PC-3 (cell line): Measurements from ENCODE around the gene CALR3. TPM values are rescaled to one million over a fixed set of nuclear protein-coding genes. Genes with fewer than 3 reads are reported as not detected.
A peak's percentile ranks its signal among the peaks of the same experiment; 100 is the strongest.

Experiments
- ATAC-seq: fragments of 200-7000 bp; cut with Tn5 transposase; 2 replicates; pipeline ENCODE4 v1.9.1; 2020; ENCODE audit warnings: mild to moderate bottlenecking, moderate library complexity
- BruUV-seq: library from RNA; stranded (reverse); fragments of 400-500 nt; replicated peaks from 2 replicates; lab custom pipeline; 2021; lab: Mats Ljungman, UMichigan
- CTCF ChIA-PET: fragments of 300-600 bp; sonication (Branson Sonifier 250); formaldehyde crosslinking; loops from one replicate; lab custom pipeline; 2022; ENCODE audit warnings: antibody characterized with exemption; lab: Charles Lee
- POLR2A ChIA-PET: fragments of 300-600 bp; sonication (Branson Sonifier 250); formaldehyde crosslinking; loops from one replicate; lab custom pipeline; 2022; ENCODE audit warnings: antibody characterized with exemption; ENCODE audit not compliant: unreplicated experiment; lab: Charles Lee
- DNase-seq: peaks from one replicate; pipeline ENCODE4 v3.0.0-alpha.2; 2015
- H2AFZ ChIP-seq: fragments of 300-600 bp; sonication (generic); 2 replicates; pipeline ENCODE4 v1.6.0; 2016; ENCODE audit warnings: antibody characterized with exemption, low read length
- H3F3A ChIP-seq: fragments of 300-600 bp; sonication (generic); one replicate; pipeline ENCODE4 v1.6.0; 2017; ENCODE audit warnings: antibody characterized with exemption, low read length, control low read depth, mild to moderate bottlenecking; ENCODE audit not compliant: unreplicated experiment
- H3K27ac ChIP-seq: fragments of 300-600 bp; sonication (generic); 2 replicates; pipeline ENCODE4 v1.5.1; 2016; ENCODE audit warnings: mild to moderate bottlenecking, low read length
- H3K27me3 ChIP-seq: fragments of 300-600 bp; sonication (generic); 2 replicates; pipeline ENCODE4 v1.6.1; 2016; ENCODE audit warnings: low read length, mixed read lengths
- H3K36me3 ChIP-seq: fragments of 300-600 bp; sonication (generic); 2 replicates; pipeline ENCODE4 v1.6.1; 2016; ENCODE audit warnings: low read depth, mixed run types, low read length, mixed read lengths
- H3K4me1 ChIP-seq: fragments of 300-600 bp; sonication (generic); 2 replicates; pipeline ENCODE4 v1.5.1; 2016; ENCODE audit warnings: low read length; ENCODE audit not compliant: insufficient read depth
- H3K4me2 ChIP-seq: fragments of 300-600 bp; sonication (generic); 2 replicates; pipeline ENCODE4 v1.6.0; 2016; ENCODE audit warnings: low read length
- H3K4me3 ChIP-seq: fragments of 300-600 bp; sonication (generic); 2 replicates; pipeline ENCODE4 v1.5.1; 2016; ENCODE audit warnings: mild to moderate bottlenecking, low read length, mixed read lengths
- H3K79me2 ChIP-seq: fragments of 300-600 bp; sonication (generic); 2 replicates; pipeline ENCODE4 v1.6.1; 2017; ENCODE audit warnings: low read length, mixed read lengths
- H3K9ac ChIP-seq: fragments of 300-600 bp; sonication (generic); 2 replicates; pipeline ENCODE4 v1.6.0; 2016; ENCODE audit warnings: mild to moderate bottlenecking, low read length
- H3K9me2 ChIP-seq: fragments of 300-600 bp; sonication (generic); replicated peaks from 2 replicates; pipeline ENCODE4 v1.6.1; 2016; ENCODE audit warnings: mixed run types, low read length, mixed read lengths
- H3K9me3 ChIP-seq: fragments of 300-600 bp; sonication (generic); 2 replicates; pipeline ENCODE4 v1.6.1; 2016; ENCODE audit warnings: low read length, mixed read lengths
- H4K20me1 ChIP-seq: fragments of 300-600 bp; sonication (generic); 2 replicates; pipeline ENCODE4 v1.6.1; 2016; ENCODE audit warnings: low read length, mixed read lengths
- CTCF ChIP-seq: fragments of 300-600 bp; sonication (generic); conservative IDR thresholded peaks from 2 replicates; pipeline ENCODE4 v1.5.1; 2017; ENCODE audit warnings: antibody characterized with exemption, low read depth, mild to moderate bottlenecking, low read length
- EZH2 ChIP-seq: fragments of 300-600 bp; sonication (generic); IDR thresholded peaks from one replicate; pipeline ENCODE4 v1.6.1; 2017; ENCODE audit warnings: antibody characterized with exemption, mild to moderate bottlenecking, low read length; ENCODE audit not compliant: unreplicated experiment
- EZH2phosphoT487 ChIP-seq: fragments of 300-600 bp; sonication (generic); IDR thresholded peaks from 2 replicates; pipeline ENCODE4 v1.6.1; 2018; ENCODE audit warnings: mild to moderate bottlenecking, antibody characterized with exemption, low read length, borderline replicate concordance
- intact Hi-C: fragments of 100-400 bp; cut with micrococcal nuclease; formaldehyde crosslinking; loops from 2 replicates; pipeline ENCODE4 v1.9.0; 2023
- total RNA-seq: library from RNA; depleted of rRNA; stranded (reverse); fragments of >200 nt; gene quantifications from 2 replicates; pipeline ENCODE4 v1.2.3, GENCODE V29; 2014

The CALR3 gene
- total RNA-seq, 1 experiment from 2014 or later: 0.47 TPM

- Histone ChIP-seq H3K4me3 (no peak overlapping the region), H3F3A (peaks cover 4% of the 10 kb centered on the region), H3K9me3 (no peaks in the 10 kb centered on the region), H3K27ac (no peak overlapping the region), H3K27me3 (no peaks in the 10 kb centered on the region), H3K36me3 (peaks cover 52% of the 10 kb centered on the region), H3K4me1 (no peaks in the 10 kb centered on the region), H3K9ac (no peak overlapping the region), H3K79me2 (no peaks in the 10 kb centered on the region), H3K4me2 (no peak overlapping the region), H3K9me2 (no peaks in the 10 kb centered on the region), H2AFZ (no peak overlapping the region), H4K20me1 (peaks cover 8% of the 10 kb centered on the region; the same call in 1 of the 2 replicates)
- intact Hi-C loops: no loop called here
- CTCF ChIA-PET: no interaction called here
- BruUV-seq: no TSS peak
- ATAC-seq (no peak), DNase-seq (no peak)
- TF ChIP-seq CTCF (peak; percentile 36), EZH2phosphoT487 (no peak)
- POLR2A ChIA-PET: no interaction called here
Observed at GRCh38 chr19:16518483-16519229, 22.7 kb upstream of the CALR3 start.

GRCh38 chr19:16518061-16518460 lies 22.1 kb upstream of the CALR3 start:
- no peak for TF ChIP-seq EZH2
- no peak for TF ChIP-seq CTCF
- no peak for TF ChIP-seq EZH2phosphoT487
- CTCF ChIA-PET: no interaction called here

DNA sequence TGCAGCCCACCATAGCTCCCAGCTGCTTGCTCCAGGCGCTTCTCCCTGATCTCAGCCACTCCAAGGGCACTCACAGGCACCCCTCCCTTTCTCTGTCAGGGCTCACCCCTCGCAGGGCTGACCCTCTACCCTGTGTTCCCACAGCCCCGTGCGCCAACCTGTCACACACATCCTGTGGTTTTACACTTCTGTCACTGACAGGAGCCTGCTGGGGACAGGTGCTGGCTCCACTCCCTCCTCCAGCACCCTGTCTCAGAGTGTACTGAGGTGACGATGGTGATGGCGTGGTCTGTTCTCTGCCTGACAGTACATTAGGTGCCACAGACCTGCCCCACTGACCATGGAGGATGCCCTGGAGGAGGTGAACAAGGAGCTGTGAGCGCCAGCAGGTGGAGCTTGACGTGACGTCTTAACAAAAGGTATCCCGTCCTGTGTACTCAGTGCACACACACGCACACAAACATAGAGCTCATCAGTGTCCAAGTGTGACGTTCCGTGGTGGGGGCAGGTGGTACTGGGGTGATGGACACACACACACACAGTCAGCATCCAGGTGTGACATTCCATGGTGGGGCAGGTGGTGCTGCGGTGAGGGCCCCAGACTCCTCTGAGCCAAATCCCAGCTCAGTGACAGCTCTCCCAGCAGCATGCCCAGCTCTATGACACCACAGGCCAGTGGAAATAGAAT lies 21.1 kb upstream of the CALR3 start:
- Histone ChIP-seq H3K4me3 (no peak overlapping the region), H3K4me2 (no peak overlapping the region), H3F3A (peaks cover 4% of the 10 kb centered on the region), H3K4me1 (no peaks in the 10 kb centered on the region), H3K36me3 (peaks cover 39% of the 10 kb centered on the region), H3K9me2 (no peaks in the 10 kb centered on the region), H3K27me3 (no peaks in the 10 kb centered on the region), H3K79me2 (no peaks in the 10 kb centered on the region), H2AFZ (no peak overlapping the region), H3K27ac (no peak overlapping the region), H3K9me3 (no peaks in the 10 kb centered on the region), H3K9ac (no peak overlapping the region), H4K20me1 (peaks cover 8% of the 10 kb centered on the region; the same call in 1 of the 2 replicates)
- CTCF ChIA-PET: no interaction called here
- TF ChIP-seq EZH2phosphoT487 (no peak), EZH2 (no peak), CTCF (no peak)
- ATAC-seq (peak; percentile 23), DNase-seq (no peak)
- POLR2A ChIA-PET: no interaction called here
- intact Hi-C loops: no loop called here
- BruUV-seq: no TSS peak

More at GRCh38 chr19:16518061-16518460, 22.1 kb upstream of the CALR3 start:
- H3K27me3 ChIP-seq: no peaks in the 10 kb centered on the region
- peaks cover 4% of the 10 kb centered on the region for H3F3A ChIP-seq
- H2AFZ ChIP-seq: no peak overlapping the region
- no peaks in the 10 kb centered on the region for H3K9me2 ChIP-seq
- peaks cover 46% of the 10 kb centered on the region for H3K36me3 ChIP-seq
- BruUV-seq: TSS peak; percentile 63
- H3K4me3 ChIP-seq: no peak overlapping the region
- no peak overlapping the region for H3K9ac ChIP-seq
- H3K79me2 ChIP-seq: no peaks in the 10 kb centered on the region
- H3K9me3 ChIP-seq: no peaks in the 10 kb centered on the region
- H3K4me1 ChIP-seq: no peaks in the 10 kb centered on the region
- no peak overlapping the region for H3K27ac ChIP-seq
- DNase-seq (no peak), ATAC-seq (no peak)
- H4K20me1 ChIP-seq: peaks cover 8% of the 10 kb centered on the region; the same call in 1 of the 2 replicates
- H3K4me2 ChIP-seq: no peak overlapping the region
- POLR2A ChIA-PET: no interaction called here
- intact Hi-C loops: no loop called here
